GM12892 (cell line): ENCODE data around the gene CALCOCO1.

Experiments
- POLR2A ChIP-seq: IDR thresholded peaks from 2 replicates; pipeline ENCODE4 v1.6.1; 2011; ENCODE audit warnings: low read depth, low read length, control low read depth
- POLR2AphosphoS5 ChIP-seq: IDR thresholded peaks from 2 replicates; pipeline ENCODE4 v1.6.1; 2011; ENCODE audit warnings: low read depth, low read length, control low read depth

GRCh38 chr12:53683494-53683893 is 43.8 kb downstream of the CALCOCO1 start:
- TF ChIP-seq POLR2AphosphoS5 = no peak
- TF ChIP-seq POLR2A = no peak
